ENCODE data around the gene RAB25.

Gene RAB25

GRCh38 chr1:156078728-156079127 lies 17.8 kb downstream of the RAB25 start:
- DNase-seq: no peak

GRCh38 chr1:156079762-156080161 lies 18.8 kb downstream of the RAB25 start:
- DNase-seq: no peak

- no peak for DNase-seq
Measured at GRCh38 chr1:156080241-156080862, 19.4 kb downstream of the RAB25 start.

- DNase-seq: no peak
Measured at GRCh38 chr1:156080863-156081179, 19.9 kb downstream of the RAB25 start.

GRCh38 chr1:156081180-156081916 lies 20.4 kb downstream of the RAB25 start:
- DNase-seq: peak in 1 of 58 donors; percentile 19

GRCh38 chr1:156081917-156082308 lies 21.0 kb downstream of the RAB25 start:
- DNase-seq: no peak

GRCh38 chr1:156082309-156083091 lies 21.5 kb downstream of the RAB25 start, which contains the start of gene MEX3A:
TSS of gene MEX3A (minus strand) at chr1:156082465. CDS start at chr1:156081998, 467 bp downstream.
- DNase-seq: peak in 56 of 58 donors; percentile 13 to 80 (median 64)

- DNase-seq: no peak
Measured at GRCh38 chr1:156083800-156084790, 23.1 kb downstream of the RAB25 start.

GRCh38 chr1:156086256-156086662 lies 25.3 kb downstream of the RAB25 start:
- DNase-seq: no peak

GRCh38 chr1:156089704-156090103 lies 28.7 kb downstream of the RAB25 start:
- DNase-seq: no peak

- peak in 2 of 58 donors; percentile 13 to 19 for DNase-seq
Measured at GRCh38 chr1:156090138-156090839, 29.3 kb downstream of the RAB25 start.

GRCh38 chr1:156090840-156091188 lies 29.9 kb downstream of the RAB25 start:
- peak in 55 of 58 donors; percentile 21 to 90 (median 63) for DNase-seq

- no peak for DNase-seq
Measured at GRCh38 chr1:156091610-156092009, 30.6 kb downstream of the RAB25 start.

- DNase-seq: no peak
Measured at GRCh38 chr1:156095906-156096508, 35.0 kb downstream of the RAB25 start.

GRCh38 chr1:156096640-156097391 lies 35.9 kb downstream of the RAB25 start:
- peak in 56 of 58 donors; percentile 19 to 88 (median 72) for DNase-seq

GRCh38 chr1:156097499-156098178 lies 36.7 kb downstream of the RAB25 start:
- no peak for DNase-seq

- DNase-seq: no peak
Measured at GRCh38 chr1:156098784-156099183, 37.8 kb downstream of the RAB25 start.

- DNase-seq: no peak
Measured at GRCh38 chr1:156099282-156099681, 38.3 kb downstream of the RAB25 start.

Measured in anterior cingulate cortex (tissue), 58 donors.